Measurements from ENCODE around the gene B3GALNT2. TPM values are rescaled to one million over a fixed set of nuclear protein-coding genes. Genes with fewer than 3 reads are reported as not detected.

B3GALNT2 gene
- total RNA-seq, 1 donor from 2014 or later = 42.7 TPM

DNA sequence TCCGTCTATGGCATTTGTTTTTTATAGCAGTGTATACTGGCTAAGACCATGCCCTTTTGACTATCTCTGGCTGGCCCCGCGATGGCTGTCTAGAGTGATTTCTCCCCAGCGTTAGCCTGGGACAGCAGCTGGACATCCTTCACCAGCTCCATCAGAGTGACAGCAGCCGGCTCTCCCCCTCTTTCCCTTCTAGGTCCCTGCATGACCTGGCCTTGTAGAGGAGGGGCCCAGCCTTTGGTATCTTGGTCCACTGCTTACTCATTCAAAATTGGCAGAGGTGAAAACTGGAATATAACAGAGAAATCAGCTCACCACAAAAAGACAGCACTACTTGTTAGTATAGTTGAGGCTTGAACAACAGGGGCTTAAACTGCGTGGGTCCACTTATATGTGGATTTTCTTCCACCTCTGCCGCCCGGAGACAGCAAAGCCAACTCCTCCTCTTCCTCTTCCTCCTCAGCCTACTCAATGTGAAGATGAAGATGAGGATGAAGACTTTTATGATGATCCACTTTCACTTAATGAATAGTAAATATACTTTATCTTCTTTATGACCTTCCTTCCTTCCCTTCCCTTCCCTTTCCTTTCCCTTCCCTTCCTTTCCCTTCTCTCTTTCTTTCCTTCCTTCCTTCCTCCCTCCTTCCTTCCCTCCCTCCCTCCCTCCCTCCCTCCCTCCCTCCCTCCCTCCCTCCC, 29.4 kb upstream of the B3GALNT2 start:
- H3K4me1 ChIP-seq = no peaks in the 10 kb centered on the region
- no peak overlapping the region for H3K4me3 ChIP-seq
- H3K27ac ChIP-seq = no peak overlapping the region
- no peak overlapping the region for H3K4me2 ChIP-seq
- no peaks in the 10 kb centered on the region for H3K36me3 ChIP-seq
- no peak overlapping the region for H2AFZ ChIP-seq (replicated peaks)
- no peak for DNase-seq (ENCODE audit: low spot score)
- Mint-ChIP-seq H3K9me3 (peaks cover 2% of the 10 kb centered on the region), H3K4me3 (no peak overlapping the region), H3K27me3 (ENCODE audit: insufficient read depth, low read depth) (peaks cover 2% of the 10 kb centered on the region), H3K4me1 (peaks cover 2% of the 10 kb centered on the region), H3K36me3 (no peaks in the 10 kb centered on the region), H3K27ac (peak overlapping the region; percentile 40)
- TF ChIP-seq CTCF (IDR thresholded peaks at IDR 0.05) (no peak), EZH2 (IDR thresholded peaks at IDR 0.05) (no peak), EZH2phosphoT487 (IDR thresholded peaks at IDR 0.05) (no peak)
- H3K27me3 ChIP-seq = no peaks in the 10 kb centered on the region
- H3K9me3 ChIP-seq (ENCODE audit: low read depth) = no peaks in the 10 kb centered on the region
- H3K9ac ChIP-seq = no peak overlapping the region
- no peaks in the 10 kb centered on the region for H3F3A ChIP-seq (ENCODE audit: low read depth)
- H3K79me2 ChIP-seq (ENCODE audit: low read depth) = no peaks in the 10 kb centered on the region
- H4K20me1 ChIP-seq (ENCODE audit: low read depth) = no peaks in the 10 kb centered on the region

DNA sequence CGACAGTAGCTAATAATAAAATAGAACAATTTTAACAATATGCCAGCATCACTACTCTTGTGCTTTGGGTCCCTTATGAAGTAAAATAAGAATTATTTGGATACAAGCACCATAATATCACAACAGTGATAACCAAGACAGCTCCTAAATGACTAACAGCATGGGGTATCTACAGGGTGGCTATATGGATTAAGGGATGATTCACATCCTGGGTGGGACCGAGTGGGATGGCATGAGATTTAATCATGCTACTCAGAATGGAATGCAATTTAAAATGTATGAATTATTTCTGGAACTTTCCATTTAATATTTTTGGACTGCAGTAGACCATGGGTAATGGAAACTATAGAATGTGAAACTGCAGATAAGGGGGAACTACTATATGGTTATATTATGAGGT, 28.1 kb upstream of the B3GALNT2 start:
- H3K4me3 ChIP-seq = no peak overlapping the region
- no peaks in the 10 kb centered on the region for H3K4me1 ChIP-seq
- no peak overlapping the region for H3K27ac ChIP-seq
- no peaks in the 10 kb centered on the region for H4K20me1 ChIP-seq (ENCODE audit: low read depth)
- Mint-ChIP-seq H3K27me3 (ENCODE audit: insufficient read depth, low read depth) (peaks cover 2% of the 10 kb centered on the region), H3K4me3 (no peak overlapping the region), H3K27ac (no peak overlapping the region), H3K4me1 (peaks cover 2% of the 10 kb centered on the region), H3K9me3 (peaks cover 2% of the 10 kb centered on the region), H3K36me3 (no peaks in the 10 kb centered on the region)
- H3K9ac ChIP-seq = no peak overlapping the region
- H2AFZ ChIP-seq (replicated peaks) = no peak overlapping the region
- H3K9me3 ChIP-seq (ENCODE audit: low read depth) = no peaks in the 10 kb centered on the region
- no peaks in the 10 kb centered on the region for H3K27me3 ChIP-seq
- no peaks in the 10 kb centered on the region for H3K79me2 ChIP-seq (ENCODE audit: low read depth)
- H3K36me3 ChIP-seq = no peaks in the 10 kb centered on the region
- H3K4me2 ChIP-seq = no peak overlapping the region
- no peak for DNase-seq (ENCODE audit: low spot score)
- no peaks in the 10 kb centered on the region for H3F3A ChIP-seq (ENCODE audit: low read depth)
- TF ChIP-seq EZH2phosphoT487 (IDR thresholded peaks at IDR 0.05) (no peak), CTCF (IDR thresholded peaks at IDR 0.05) (no peak), EZH2 (IDR thresholded peaks at IDR 0.05) (no peak)

DNA sequence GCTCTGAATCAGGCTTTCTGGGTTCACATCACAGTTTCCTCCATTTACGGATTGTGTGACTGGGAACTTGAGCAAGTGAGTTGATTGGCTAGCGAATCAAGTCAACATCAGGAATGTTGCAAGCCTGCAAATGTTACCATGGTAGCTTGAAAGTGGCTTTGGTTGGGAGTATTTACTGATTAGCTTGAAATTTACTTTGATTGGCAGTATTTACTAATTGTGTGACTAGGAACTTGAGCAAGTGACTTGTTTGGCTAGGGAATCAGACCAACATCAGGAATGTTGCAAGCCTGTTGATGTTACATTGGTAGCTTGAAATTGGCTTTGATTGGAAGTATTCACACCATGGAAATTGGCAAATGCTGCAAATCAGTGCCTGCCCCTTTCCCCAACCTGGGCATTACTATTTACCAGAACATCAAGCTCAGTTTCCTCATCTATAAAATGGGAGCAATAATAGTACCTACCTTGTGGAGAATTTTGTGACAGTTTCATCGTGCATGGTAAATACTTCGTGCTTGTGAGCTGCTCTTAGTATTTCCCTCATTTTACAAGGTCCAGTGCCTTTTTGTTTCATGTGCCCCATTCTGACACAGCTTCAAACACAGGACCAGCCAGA, 23.1 kb upstream of the B3GALNT2 start:
- Histone ChIP-seq H3K4me2 (no peak overlapping the region), H3K79me2 (ENCODE audit: low read depth) (no peaks in the 10 kb centered on the region), H3K36me3 (no peaks in the 10 kb centered on the region), H3K4me3 (no peak overlapping the region), H3K9me3 (ENCODE audit: low read depth) (no peaks in the 10 kb centered on the region), H3K9ac (no peak overlapping the region), H3K27me3 (no peaks in the 10 kb centered on the region), H2AFZ (replicated peaks) (peak overlapping the region; percentile 44), H3F3A (ENCODE audit: low read depth) (peaks cover 6% of the 10 kb centered on the region), H3K27ac (no peak overlapping the region), H4K20me1 (ENCODE audit: low read depth) (no peaks in the 10 kb centered on the region), H3K4me1 (peaks cover 7% of the 10 kb centered on the region)
- TF ChIP-seq EZH2 (IDR thresholded peaks at IDR 0.05) (no peak), EZH2phosphoT487 (IDR thresholded peaks at IDR 0.05) (no peak), CTCF (IDR thresholded peaks at IDR 0.05) (no peak)
- H3K27ac Mint-ChIP-seq = no peak overlapping the region
- no peaks in the 10 kb centered on the region for H3K36me3 Mint-ChIP-seq
- DNase-seq (ENCODE audit: low spot score) = no peak
- H3K27me3 Mint-ChIP-seq (ENCODE audit: insufficient read depth, low read depth) = peaks cover 2% of the 10 kb centered on the region
- H3K4me1 Mint-ChIP-seq = peaks cover 6% of the 10 kb centered on the region
- H3K9me3 Mint-ChIP-seq = peaks cover 2% of the 10 kb centered on the region
- no peak overlapping the region for H3K4me3 Mint-ChIP-seq
